PC-9 (cell line): ENCODE measurements around the gene LMO4.

Source experiments
- EZH2 ChIP-seq: fragments of 200-600 bp; sonication (generic); IDR thresholded peaks from 2 replicates; pipeline ENCODE4 v1.8.0; 2017; ENCODE audit warnings: antibody characterized with exemption, low read depth
- TF ChIP-seq, protein P1 (sequence below): fragments of 200-600 bp; sonication (generic); conservative IDR thresholded peaks from 2 replicates; pipeline ENCODE4 v1.6.1; 2017; ENCODE audit warnings: mixed run types, antibody characterized with exemption, mild to moderate bottlenecking, moderate library complexity

DNA sequence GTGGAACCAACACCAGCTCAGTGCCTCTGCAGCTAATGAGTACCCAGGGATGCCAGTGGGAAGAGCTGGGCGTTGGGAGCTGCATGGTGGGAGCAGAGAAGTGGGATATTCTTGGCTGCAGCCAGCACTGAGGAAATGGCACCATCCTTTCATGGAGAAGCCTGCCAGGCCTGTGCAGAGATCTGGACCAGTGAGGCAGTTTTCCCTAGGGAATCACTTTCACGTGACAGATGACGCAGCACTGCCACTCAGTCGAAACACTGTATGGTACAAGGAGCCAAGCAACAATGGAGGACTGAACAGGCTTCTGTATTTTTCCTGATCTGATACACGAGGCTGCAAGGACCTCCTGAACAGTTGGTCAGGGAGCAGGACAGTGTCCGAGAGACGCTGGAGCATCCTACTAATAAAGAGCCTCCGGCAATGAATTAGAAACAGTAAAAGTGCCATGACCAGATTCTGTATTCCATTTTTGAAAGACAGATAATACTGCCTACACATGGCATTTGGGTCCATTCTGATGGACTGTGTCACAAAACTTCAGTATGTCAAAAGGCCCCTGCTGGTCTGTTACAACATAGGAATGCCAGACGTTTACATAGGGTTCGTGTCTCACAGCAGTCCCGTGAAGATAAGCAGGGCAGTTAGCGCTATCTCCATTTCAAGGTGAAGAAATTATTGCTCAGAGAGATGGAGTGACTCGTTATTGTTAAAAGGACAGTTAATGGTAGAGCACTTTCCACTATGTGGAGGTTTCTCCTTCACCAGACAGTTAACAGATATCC, 44.0 kb upstream of the LMO4 start:
- TF ChIP-seq, protein P1, sequence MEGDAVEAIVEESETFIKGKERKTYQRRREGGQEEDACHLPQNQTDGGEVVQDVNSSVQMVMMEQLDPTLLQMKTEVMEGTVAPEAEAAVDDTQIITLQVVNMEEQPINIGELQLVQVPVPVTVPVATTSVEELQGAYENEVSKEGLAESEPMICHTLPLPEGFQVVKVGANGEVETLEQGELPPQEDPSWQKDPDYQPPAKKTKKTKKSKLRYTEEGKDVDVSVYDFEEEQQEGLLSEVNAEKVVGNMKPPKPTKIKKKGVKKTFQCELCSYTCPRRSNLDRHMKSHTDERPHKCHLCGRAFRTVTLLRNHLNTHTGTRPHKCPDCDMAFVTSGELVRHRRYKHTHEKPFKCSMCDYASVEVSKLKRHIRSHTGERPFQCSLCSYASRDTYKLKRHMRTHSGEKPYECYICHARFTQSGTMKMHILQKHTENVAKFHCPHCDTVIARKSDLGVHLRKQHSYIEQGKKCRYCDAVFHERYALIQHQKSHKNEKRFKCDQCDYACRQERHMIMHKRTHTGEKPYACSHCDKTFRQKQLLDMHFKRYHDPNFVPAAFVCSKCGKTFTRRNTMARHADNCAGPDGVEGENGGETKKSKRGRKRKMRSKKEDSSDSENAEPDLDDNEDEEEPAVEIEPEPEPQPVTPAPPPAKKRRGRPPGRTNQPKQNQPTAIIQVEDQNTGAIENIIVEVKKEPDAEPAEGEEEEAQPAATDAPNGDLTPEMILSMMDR, result no peak
- TF ChIP-seq EZH2, result no peak
